Kidney epithelial cell (primary cell): Measurements from ENCODE around the gene NACC2. TPM values are rescaled to one million over a fixed set of nuclear protein-coding genes. Genes with fewer than 3 reads are reported as not detected.

ENCODE experiments used
- DNase-seq: peaks from one replicate; pipeline ENCODE4 v3.0.0-alpha.2; 2010; ENCODE audit warnings: low read depth
- H3K27me3 ChIP-seq: 2 replicates; pipeline ENCODE4 v1.6.0; 2011; ENCODE audit warnings: low read length; ENCODE audit not compliant: control insufficient read depth, insufficient read depth
- H3K36me3 ChIP-seq: 2 replicates; pipeline ENCODE4 v1.5.1; 2011; ENCODE audit warnings: low read length; ENCODE audit not compliant: control insufficient read depth, insufficient read depth
- H3K4me3 ChIP-seq: 2 replicates; pipeline ENCODE4 v1.5.1; 2011; ENCODE audit warnings: low read depth, mild to moderate bottlenecking, control low read depth, low read length
- CTCF ChIP-seq: IDR thresholded peaks from 2 replicates; pipeline ENCODE4 v1.5.1; 2011; ENCODE audit warnings: mild to moderate bottlenecking, moderate library complexity, low read length, control low read depth, inconsistent platforms; ENCODE audit not compliant: insufficient read depth, poor library complexity, severe bottlenecking
- total RNA-seq: library from RNA; depleted of rRNA; stranded (reverse); fragments of >200 nt; gene quantifications from 2 replicates; pipeline ENCODE4 v1.2.3, GENCODE V29; 2015

NACC2 gene
- total RNA-seq, 1 donor from 2014 or later, result 26.0 TPM

- H3K4me3 ChIP-seq, result no peak overlapping the region
- peaks cover 80% of the 10 kb centered on the region for H3K27me3 ChIP-seq
- DNase-seq, result no peak
- TF ChIP-seq CTCF, result no peak
- no peaks in the 10 kb centered on the region for H3K36me3 ChIP-seq
Observed at GRCh38 chr9:136131629-136132511, 36.8 kb upstream of the NACC2 start.

- H3K27me3 ChIP-seq, result peaks cover 63% of the 10 kb centered on the region
- TF ChIP-seq CTCF, result no peak
- no peak for DNase-seq
Observed at GRCh38 chr9:136129176-136129575, 34.1 kb upstream of the NACC2 start.

GRCh38 chr9:136128436-136128835 is 33.3 kb upstream of the NACC2 start:
- no peak for TF ChIP-seq CTCF
- Histone ChIP-seq H3K4me3 (no peak overlapping the region), H3K36me3 (no peaks in the 10 kb centered on the region), H3K27me3 (peaks cover 60% of the 10 kb centered on the region)
- no peak for DNase-seq

More at GRCh38 chr9:136129176-136129575, 34.1 kb upstream of the NACC2 start:
- H3K4me3 ChIP-seq, result no peak overlapping the region
- H3K36me3 ChIP-seq, result no peaks in the 10 kb centered on the region

GRCh38 chr9:136127313-136127712 is 32.2 kb upstream of the NACC2 start:
- H3K4me3 ChIP-seq, result no peak overlapping the region
- no peak for TF ChIP-seq CTCF
- peaks cover 52% of the 10 kb centered on the region for H3K27me3 ChIP-seq
- H3K36me3 ChIP-seq, result no peaks in the 10 kb centered on the region
- DNase-seq, result no peak

GRCh38 chr9:136124976-136125692 is 30.0 kb upstream of the NACC2 start:
- Histone ChIP-seq H3K4me3 (no peak overlapping the region), H3K36me3 (no peaks in the 10 kb centered on the region), H3K27me3 (peaks cover 32% of the 10 kb centered on the region)
- TF ChIP-seq CTCF, result no peak
- DNase-seq, result no peak
